ENCODE results near the gene HIGD1A.

The HIGD1A gene

GRCh38 chr3:42804106-42804830, at the start of gene HIGD1A:
Gene HIGD1A (minus strand): TSS chr3:42804490. CDS start chr3:42794253, 10,237 bp downstream.
- DNase-seq, result peak; percentile 94 to 97

- DNase-seq, result no peak
These were observed 49.5 kb upstream of the HIGD1A start for GRCh38 chr3:42853739-42854302.

GRCh38 chr3:42853056-42853455, 48.8 kb upstream of the HIGD1A start:
- no peak for DNase-seq

- DNase-seq, result no peak
These were observed 48.2 kb upstream of the HIGD1A start for GRCh38 chr3:42852441-42852840.

- no peak for DNase-seq
These were observed 47.0 kb upstream of the HIGD1A start for GRCh38 chr3:42851228-42851834.

GRCh38 chr3:42850263-42850662, 46.0 kb upstream of the HIGD1A start:
- DNase-seq, result no peak

GRCh38 chr3:42849017-42849416, 44.7 kb upstream of the HIGD1A start:
- no peak for DNase-seq

- peak; percentile 43 to 60 for DNase-seq
These were observed 43.4 kb upstream of the HIGD1A start for GRCh38 chr3:42847731-42848130.

- DNase-seq, result peak; percentile 79 to 89
These were observed 42.6 kb upstream of the HIGD1A start for GRCh38 chr3:42846685-42847522.

- DNase-seq, result no peak
These were observed 40.5 kb upstream of the HIGD1A start for GRCh38 chr3:42844815-42845214.

- DNase-seq, result no peak
These were observed 40.1 kb upstream of the HIGD1A start for GRCh38 chr3:42844412-42844713.

GRCh38 chr3:42843713-42844411, 39.6 kb upstream of the HIGD1A start:
- no peak for DNase-seq

- no peak for DNase-seq
These were observed 37.0 kb upstream of the HIGD1A start for GRCh38 chr3:42841332-42841731.

- DNase-seq, result peak; percentile 94 to 96
These were observed 35.3 kb upstream of the HIGD1A start for GRCh38 chr3:42839616-42840015.

GRCh38 chr3:42838571-42838970, 34.3 kb upstream of the HIGD1A start:
- DNase-seq, result no peak

GRCh38 chr3:42836150-42837123, 32.1 kb upstream of the HIGD1A start:
- DNase-seq, result no peak

GRCh38 chr3:42831321-42831713, 27.0 kb upstream of the HIGD1A start:
- DNase-seq, result peak; percentile 73 to 80

GRCh38 chr3:42830437-42831320, 26.4 kb upstream of the HIGD1A start:
- peak; percentile 75 to 85 for DNase-seq

GRCh38 chr3:42829628-42830436, 25.5 kb upstream of the HIGD1A start:
- DNase-seq, result no peak

All from Kasumi-1 (cell line).